Activated naive CD8-positive, alpha-beta T cell treated with anti-CD3 and anti-CD28 coated beads for 36 hours (primary cell): Measurements from ENCODE around the gene PLGLB1. TPM values are rescaled to one million over a fixed set of nuclear protein-coding genes. Genes with fewer than 3 reads are reported as not detected.
"Not testable (repeated sequence)": the region's sequence is repeated elsewhere in the genome, so short reads cannot be mapped to it uniquely, and the experiment has no call there.

ENCODE experiments used
- DNase-seq: peaks from one replicate; pipeline ENCODE4 v3.0.0; 2021
- H3K27ac Mint-ChIP-seq: one replicate; pipeline ENCODE4 v1.8.0; 2022; ENCODE audit warnings: mild to moderate bottlenecking, moderate library complexity, mixed read lengths
- H3K27me3 Mint-ChIP-seq: one replicate; pipeline ENCODE4 v1.8.0; 2022; ENCODE audit warnings: mild to moderate bottlenecking, mixed read lengths
- H3K36me3 Mint-ChIP-seq: one replicate; pipeline ENCODE4 v1.8.0; 2021; ENCODE audit warnings: mild to moderate bottlenecking, mixed read lengths
- H3K4me1 Mint-ChIP-seq: one replicate; pipeline ENCODE4 v1.8.0; 2021; ENCODE audit warnings: mixed read lengths
- H3K4me3 Mint-ChIP-seq: one replicate; pipeline ENCODE4 v1.8.0; 2022; ENCODE audit warnings: mild to moderate bottlenecking, moderate library complexity, mixed read lengths
- H3K9me3 Mint-ChIP-seq: one replicate; pipeline ENCODE4 v1.8.0; 2022; ENCODE audit warnings: mixed read lengths
- total RNA-seq, 2 experiments: library from RNA; stranded (reverse); gene quantifications; one replicate each; pipeline ENCODE4 v1.2.3, GENCODE V29; 2021

PLGLB1 gene
- 1 to 10 TPM in 1 of 2 experiments, under 1 TPM in 1; 0.74 to 1.6 TPM for total RNA-seq

DNA sequence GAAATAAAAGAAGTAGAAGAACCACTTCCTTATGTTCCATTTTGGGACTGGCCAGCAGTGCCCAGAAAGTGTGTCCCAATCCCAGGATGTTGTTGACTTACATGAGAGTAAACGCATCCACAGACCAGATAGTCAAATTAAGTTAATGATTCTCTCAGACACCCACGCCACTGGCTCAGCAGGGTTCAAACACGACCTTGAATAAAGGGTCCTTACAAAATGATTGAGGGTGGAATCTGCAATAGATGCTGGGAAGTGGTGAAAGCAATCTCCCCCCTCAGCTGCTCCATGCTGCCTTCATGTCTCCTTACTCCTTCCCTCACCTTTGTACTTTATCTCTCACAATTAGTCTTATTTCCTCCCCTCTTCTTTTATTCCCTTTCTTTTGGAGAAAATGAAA lies at the start of gene PLGLB1:
PLGLB1 (minus strand) TSS at position 101 of the 400 bp plus-strand sequence; CDS start at position 40, 61 bp downstream.
- not testable (repeated sequence) for H3K9me3 Mint-ChIP-seq, H3K27me3 Mint-ChIP-seq, DNase-seq, H3K36me3 Mint-ChIP-seq, H3K4me1 Mint-ChIP-seq, H3K27ac Mint-ChIP-seq, H3K4me3 Mint-ChIP-seq

DNA sequence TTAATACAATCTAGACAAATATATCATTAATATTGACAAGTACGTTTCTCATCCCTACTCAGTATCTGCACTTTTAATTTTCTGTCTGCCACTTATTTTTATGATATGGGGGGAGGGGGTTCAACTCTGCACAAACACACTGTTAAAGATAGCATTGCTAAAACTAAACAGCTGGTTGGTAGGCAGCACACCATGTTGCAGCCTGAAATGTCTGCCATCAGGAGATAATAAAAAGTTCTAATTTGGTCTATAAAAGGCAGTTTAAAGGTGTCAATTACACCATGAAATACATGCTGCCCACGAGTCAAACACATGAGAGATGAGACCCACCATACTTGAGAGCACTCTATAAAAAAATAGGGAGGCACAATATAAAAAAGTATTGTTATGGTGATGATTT lies 42.7 kb upstream of the PLGLB1 start:
- H3K27me3 Mint-ChIP-seq: not testable (repeated sequence)

DNA sequence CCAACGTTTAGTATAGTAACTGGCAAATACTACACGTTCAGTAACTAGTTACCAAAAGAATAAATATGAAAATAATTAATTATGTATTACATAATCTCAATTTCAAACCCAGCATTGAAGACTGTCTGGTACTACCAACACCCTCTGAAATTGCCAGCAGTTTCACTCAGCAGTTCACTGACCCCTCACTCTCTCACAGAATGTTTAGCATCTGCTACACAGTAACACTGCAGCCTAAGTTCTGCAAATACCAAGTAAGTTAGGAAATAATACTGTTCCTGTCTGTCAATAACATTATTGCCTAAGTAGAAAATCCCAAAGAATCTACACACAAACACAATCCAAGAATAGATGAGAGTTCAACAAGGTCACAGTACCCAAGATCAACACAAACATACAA lies 41.8 kb upstream of the PLGLB1 start:
- not testable (repeated sequence) for H3K4me1 Mint-ChIP-seq, H3K27ac Mint-ChIP-seq

More for the DNA sequence above, 42.7 kb upstream of the PLGLB1 start:
- H3K36me3 Mint-ChIP-seq, H3K27ac Mint-ChIP-seq, DNase-seq, H3K9me3 Mint-ChIP-seq, H3K4me1 Mint-ChIP-seq, H3K4me3 Mint-ChIP-seq: not testable (repeated sequence)

GRCh38 chr2:87061519-87061918 lies 39.9 kb upstream of the PLGLB1 start:
- not testable (repeated sequence) for H3K4me3 Mint-ChIP-seq, H3K27me3 Mint-ChIP-seq, H3K36me3 Mint-ChIP-seq, DNase-seq, H3K9me3 Mint-ChIP-seq, H3K4me1 Mint-ChIP-seq, H3K27ac Mint-ChIP-seq

More for the DNA sequence above, 41.8 kb upstream of the PLGLB1 start:
- not testable (repeated sequence) for H3K4me3 Mint-ChIP-seq, DNase-seq, H3K36me3 Mint-ChIP-seq, H3K9me3 Mint-ChIP-seq, H3K27me3 Mint-ChIP-seq

DNA sequence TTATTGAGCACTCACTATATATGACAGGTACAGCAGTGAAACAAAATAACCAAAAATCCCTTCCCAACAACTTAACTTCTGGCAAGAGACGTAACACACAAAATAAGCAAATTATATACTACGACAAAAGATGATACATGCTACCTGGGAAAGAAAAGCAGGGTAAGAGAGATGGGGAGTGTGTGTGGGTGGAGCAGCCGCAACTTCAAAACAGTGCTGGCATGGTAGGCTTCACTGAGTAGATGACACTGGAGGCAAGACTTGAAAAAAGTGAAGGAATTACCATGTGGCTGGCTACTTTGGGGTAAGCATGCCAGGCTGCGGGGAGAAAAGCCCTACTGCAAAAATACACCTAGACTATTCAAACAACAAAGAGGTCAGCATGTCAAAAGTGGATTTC lies 36.0 kb upstream of the PLGLB1 start:
- H3K27ac Mint-ChIP-seq, H3K4me1 Mint-ChIP-seq, H3K27me3 Mint-ChIP-seq, H3K36me3 Mint-ChIP-seq, H3K9me3 Mint-ChIP-seq, H3K4me3 Mint-ChIP-seq, DNase-seq: not testable (repeated sequence)

DNA sequence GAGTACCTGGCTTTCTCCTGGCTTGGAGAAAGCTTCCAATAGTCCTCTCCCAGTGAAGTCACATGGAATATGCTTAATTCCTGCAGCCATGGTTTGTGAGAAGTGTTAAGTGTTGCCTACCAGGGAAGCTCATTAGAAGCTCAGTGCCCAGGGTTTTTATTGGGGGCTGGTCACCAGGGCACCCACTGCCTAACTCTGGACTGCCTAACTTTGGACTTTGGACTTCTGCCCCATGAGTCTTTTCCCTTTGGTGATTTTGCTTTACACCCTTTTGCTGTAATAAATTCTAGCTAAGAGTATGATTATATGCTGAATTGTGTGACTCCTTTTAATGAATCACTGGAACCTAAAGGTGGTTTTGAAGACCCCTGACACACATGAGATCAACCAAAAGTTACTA lies 35.2 kb upstream of the PLGLB1 start:
- not testable (repeated sequence) for DNase-seq, H3K27me3 Mint-ChIP-seq, H3K9me3 Mint-ChIP-seq, H3K4me3 Mint-ChIP-seq, H3K4me1 Mint-ChIP-seq, H3K27ac Mint-ChIP-seq, H3K36me3 Mint-ChIP-seq

GRCh38 chr2:87056435-87056834 lies 34.8 kb upstream of the PLGLB1 start:
- not testable (repeated sequence) for H3K36me3 Mint-ChIP-seq, H3K27ac Mint-ChIP-seq, DNase-seq, H3K27me3 Mint-ChIP-seq, H3K4me3 Mint-ChIP-seq, H3K4me1 Mint-ChIP-seq, H3K9me3 Mint-ChIP-seq

GRCh38 chr2:87054375-87054774 lies 32.7 kb upstream of the PLGLB1 start:
- H3K4me3 Mint-ChIP-seq, DNase-seq, H3K27ac Mint-ChIP-seq, H3K9me3 Mint-ChIP-seq, H3K4me1 Mint-ChIP-seq, H3K27me3 Mint-ChIP-seq, H3K36me3 Mint-ChIP-seq: not testable (repeated sequence)

GRCh38 chr2:87041321-87041978 lies 19.8 kb upstream of the PLGLB1 start:
- not testable (repeated sequence) for H3K27me3 Mint-ChIP-seq, H3K4me1 Mint-ChIP-seq, H3K9me3 Mint-ChIP-seq, H3K36me3 Mint-ChIP-seq, H3K4me3 Mint-ChIP-seq, H3K27ac Mint-ChIP-seq
- peak; percentile 5 for DNase-seq

DNA sequence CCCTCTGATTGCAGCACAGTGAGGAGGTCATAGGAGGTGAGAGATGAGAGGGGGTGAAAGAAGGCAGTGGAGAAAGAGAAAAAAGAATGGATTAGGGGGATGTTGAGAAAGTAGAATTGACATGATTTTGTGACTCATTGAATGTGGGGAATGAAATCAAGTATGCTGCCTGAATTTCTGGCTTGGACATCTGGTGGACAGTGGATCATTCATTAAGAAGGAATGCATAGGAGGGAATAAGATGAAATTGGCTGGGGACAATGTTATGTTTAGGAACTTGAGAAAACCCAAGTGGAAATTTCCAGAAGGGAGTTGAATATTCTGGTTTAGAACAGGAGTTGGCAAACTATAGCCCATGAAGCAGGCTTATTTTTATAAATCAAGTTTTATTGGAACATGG lies 7.0 kb upstream of the PLGLB1 start:
- not testable (repeated sequence) for H3K36me3 Mint-ChIP-seq, H3K4me1 Mint-ChIP-seq, H3K9me3 Mint-ChIP-seq, DNase-seq, H3K27me3 Mint-ChIP-seq, H3K27ac Mint-ChIP-seq, H3K4me3 Mint-ChIP-seq

DNA sequence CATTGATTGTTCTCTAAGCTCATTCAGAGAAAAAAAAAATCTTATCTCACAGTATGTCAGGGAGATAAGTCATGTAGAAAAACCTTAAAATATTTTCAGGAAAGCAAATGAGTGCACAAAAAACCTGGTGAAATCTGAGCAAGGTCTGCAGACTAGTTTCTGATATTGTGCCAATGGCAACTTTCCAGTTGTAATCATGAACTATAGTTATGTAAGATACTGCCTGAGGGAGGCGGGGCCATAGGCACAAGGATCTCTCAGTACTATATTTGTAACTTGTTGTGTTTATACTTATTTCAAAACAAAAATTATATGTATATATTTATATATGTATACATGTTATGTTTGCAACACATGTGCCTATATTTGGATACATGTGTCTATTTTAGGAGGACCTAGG lies 5.2 kb upstream of the PLGLB1 start:
- not testable (repeated sequence) for H3K4me1 Mint-ChIP-seq, H3K4me3 Mint-ChIP-seq, H3K27me3 Mint-ChIP-seq, H3K9me3 Mint-ChIP-seq, H3K27ac Mint-ChIP-seq, H3K36me3 Mint-ChIP-seq, DNase-seq

DNA sequence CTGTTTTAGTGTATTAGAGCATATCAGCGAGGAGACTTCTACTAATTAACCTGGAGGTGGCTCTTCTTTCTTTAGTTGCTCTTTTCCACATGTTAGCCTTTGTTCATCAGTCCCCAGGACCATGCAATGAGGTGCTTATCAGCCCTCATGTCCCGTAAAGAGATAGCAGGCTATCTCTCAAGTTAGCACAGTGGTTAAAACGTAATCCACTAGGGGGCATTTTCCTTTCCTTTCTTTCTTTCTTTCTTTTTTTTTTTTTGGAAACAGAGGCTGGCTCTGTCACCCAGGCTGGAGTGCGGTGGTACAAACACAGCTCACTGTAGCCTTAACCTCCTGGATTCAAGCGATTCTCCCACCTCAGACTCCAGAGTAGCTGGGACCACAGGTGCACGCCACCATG lies 4.3 kb upstream of the PLGLB1 start:
- not testable (repeated sequence) for H3K9me3 Mint-ChIP-seq, DNase-seq, H3K27ac Mint-ChIP-seq, H3K4me3 Mint-ChIP-seq, H3K27me3 Mint-ChIP-seq, H3K4me1 Mint-ChIP-seq, H3K36me3 Mint-ChIP-seq

GRCh38 chr2:87023988-87024615 lies 2.5 kb upstream of the PLGLB1 start:
- not testable (repeated sequence) for H3K36me3 Mint-ChIP-seq, H3K27ac Mint-ChIP-seq, DNase-seq, H3K9me3 Mint-ChIP-seq, H3K4me3 Mint-ChIP-seq, H3K27me3 Mint-ChIP-seq, H3K4me1 Mint-ChIP-seq

GRCh38 chr2:87021043-87021442 lies 601 bp downstream of the PLGLB1 start:
- not testable (repeated sequence) for H3K9me3 Mint-ChIP-seq, DNase-seq

DNA sequence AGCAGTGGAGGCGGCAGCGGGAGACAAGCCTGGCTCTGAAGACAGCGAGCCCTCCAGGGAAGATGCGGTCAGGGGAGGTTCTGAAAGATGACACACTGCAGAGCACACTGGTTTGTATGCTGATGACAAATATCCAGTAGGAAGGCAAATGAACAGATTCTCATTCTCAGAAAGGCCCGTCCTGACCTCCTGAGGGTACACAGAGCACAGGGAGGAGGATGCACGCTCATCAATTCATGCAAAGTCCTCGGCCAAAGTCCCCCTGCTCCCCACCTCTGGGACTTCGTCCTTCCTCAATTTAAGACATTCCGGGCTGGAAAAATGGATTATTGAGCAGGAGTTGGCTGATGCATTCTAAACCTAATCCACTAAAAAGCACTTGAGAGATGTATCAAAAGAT lies 2.6 kb downstream of the PLGLB1 start:
- not testable (repeated sequence) for H3K4me3 Mint-ChIP-seq, H3K27ac Mint-ChIP-seq, H3K9me3 Mint-ChIP-seq, H3K36me3 Mint-ChIP-seq, DNase-seq, H3K4me1 Mint-ChIP-seq, H3K27me3 Mint-ChIP-seq

More at GRCh38 chr2:87021043-87021442, 601 bp downstream of the PLGLB1 start:
- not testable (repeated sequence) for H3K4me1 Mint-ChIP-seq, H3K27me3 Mint-ChIP-seq, H3K4me3 Mint-ChIP-seq, H3K27ac Mint-ChIP-seq, H3K36me3 Mint-ChIP-seq

DNA sequence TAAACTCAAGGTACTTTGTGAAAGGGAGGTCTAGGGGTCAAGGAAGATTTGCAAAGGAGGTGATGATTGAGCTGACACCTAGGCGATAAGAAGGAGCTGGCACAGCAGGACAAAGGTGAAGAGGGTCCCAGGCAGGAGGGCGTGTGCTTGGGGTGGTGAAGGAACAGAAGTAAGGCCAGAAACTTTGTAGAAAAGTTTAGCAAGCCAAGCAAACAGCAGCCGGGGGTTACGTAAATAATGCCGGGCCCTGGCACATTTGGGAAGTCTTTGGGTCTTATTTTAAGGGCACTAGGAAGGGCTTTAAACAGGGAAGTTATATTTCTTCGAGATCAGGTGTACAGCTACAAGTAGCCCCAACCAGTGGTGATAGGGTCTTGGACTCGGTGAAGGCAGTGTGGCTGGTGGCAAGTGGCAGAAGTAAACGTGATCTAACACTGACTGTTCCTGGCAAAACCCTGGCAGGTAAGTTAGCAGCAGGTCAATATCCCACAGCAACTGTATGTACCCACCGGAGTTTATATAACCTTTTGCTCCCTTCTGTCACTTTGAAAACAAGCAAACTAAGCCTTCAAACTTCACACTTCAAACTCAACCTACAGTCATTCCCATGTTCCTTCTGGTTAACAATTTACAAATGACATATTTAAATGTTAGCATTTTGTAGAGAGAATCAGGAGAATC lies 7.0 kb downstream of the PLGLB1 start:
- H3K4me3 Mint-ChIP-seq, H3K9me3 Mint-ChIP-seq, H3K27me3 Mint-ChIP-seq, H3K36me3 Mint-ChIP-seq, DNase-seq, H3K4me1 Mint-ChIP-seq, H3K27ac Mint-ChIP-seq: not testable (repeated sequence)
